HG03521 (cell line): ENCODE measurements around the gene GAS5.
"Not testable (repeated sequence)": the region's sequence is repeated elsewhere in the genome, so short reads cannot be mapped to it uniquely, and the experiment has no call there.

Experiments
- ATAC-seq: cut with Tn5 transposase; IDR thresholded peaks from one replicate; pipeline ENCODE4 v1.9.1; 2021; ENCODE audit warnings: mild to moderate bottlenecking, moderate library complexity; ENCODE audit not compliant: unreplicated experiment

The GAS5 gene

GRCh38 chr1:173870252-173871075 lies 2.7 kb upstream of the GAS5 start:
- ATAC-seq: peak; percentile 19

DNA sequence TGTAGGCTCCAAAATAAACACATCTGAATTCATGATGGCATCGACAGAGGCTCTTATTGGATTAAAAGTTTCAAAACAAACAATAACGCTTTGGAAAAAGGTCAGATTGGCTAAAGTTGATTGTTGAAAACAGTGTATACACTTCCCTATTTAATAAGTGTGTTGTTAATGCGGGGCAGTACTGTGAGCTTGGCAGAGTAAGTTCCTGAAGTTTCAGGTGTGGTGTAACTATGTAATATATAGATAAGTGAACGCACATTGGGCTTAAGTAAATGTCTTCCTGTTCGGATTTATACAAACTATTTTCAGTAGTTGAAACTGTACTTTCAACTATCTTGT lies 1.2 kb upstream of the GAS5 start:
- ATAC-seq: no peak

- peak; percentile 45 for ATAC-seq
Observed at GRCh38 chr1:173868266-173869020, 654 bp upstream of the GAS5 start, which contains the start of gene ZBTB37. Gene ZBTB37, plus strand, starts transcription at chr1:173868380. Its CDS starts 1,846 bp downstream, at chr1:173870226.

DNA sequence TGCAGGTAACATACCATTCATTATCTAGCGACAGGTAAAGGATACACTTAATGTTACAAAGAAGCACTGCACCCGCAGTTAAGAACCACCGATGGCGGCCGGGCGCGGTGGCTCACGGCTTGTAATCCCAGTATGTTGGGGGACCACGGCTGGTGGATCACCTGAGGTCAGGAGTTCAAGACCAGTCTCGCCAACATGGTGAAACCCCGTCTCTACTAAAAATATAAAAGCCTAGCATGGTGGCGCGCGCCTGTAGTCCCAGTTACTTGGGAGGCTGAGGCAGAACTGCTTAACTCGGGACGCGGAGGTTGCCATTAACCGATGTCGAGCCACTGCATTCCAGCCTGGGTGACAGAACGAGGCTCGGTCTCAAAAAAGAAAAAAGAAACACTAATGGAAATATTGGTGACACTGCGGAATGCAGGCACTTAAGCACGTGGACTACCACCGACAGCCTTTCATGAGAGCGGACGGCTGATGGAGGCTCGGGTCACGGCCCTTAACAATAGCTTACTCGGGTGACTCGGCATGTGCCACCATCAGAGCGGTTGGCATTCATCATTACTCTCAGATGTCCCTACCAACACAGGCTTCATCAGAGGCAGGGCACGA lies 542 bp downstream of the GAS5 start:
- no peak for ATAC-seq

DNA sequence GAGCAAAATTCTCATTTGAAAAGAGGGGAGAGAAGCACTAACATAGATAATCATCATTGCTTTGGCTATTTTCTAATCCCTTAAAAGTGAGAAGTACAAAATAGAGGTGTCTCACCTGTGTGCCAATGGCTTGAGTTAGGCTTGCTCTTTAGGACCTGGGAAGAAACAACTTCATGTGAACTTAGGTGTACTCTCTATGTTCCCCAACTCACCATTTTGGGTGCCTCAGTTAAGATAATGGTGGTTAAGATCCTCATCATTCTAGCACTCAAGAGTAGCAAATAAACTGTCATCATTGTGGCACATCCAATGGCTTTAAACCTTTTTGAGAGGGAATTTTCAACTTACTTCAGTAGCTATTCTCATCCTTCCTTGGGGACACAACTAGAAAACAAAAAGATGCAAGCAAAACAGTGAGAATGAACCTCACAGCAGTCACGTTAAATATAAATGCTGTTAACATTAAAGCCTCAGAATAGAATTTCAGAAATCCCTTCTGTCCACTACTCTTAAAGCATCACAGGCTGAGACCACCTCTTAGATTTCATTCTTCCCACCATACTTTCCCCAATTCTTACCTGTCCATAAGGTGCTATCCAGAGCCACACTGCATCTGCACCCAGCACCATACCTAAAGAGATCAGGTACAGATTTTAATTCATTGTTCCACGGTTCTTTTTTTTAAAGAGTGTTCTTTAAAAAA lies 1.2 kb downstream of the GAS5 start:
- no peak for ATAC-seq

DNA sequence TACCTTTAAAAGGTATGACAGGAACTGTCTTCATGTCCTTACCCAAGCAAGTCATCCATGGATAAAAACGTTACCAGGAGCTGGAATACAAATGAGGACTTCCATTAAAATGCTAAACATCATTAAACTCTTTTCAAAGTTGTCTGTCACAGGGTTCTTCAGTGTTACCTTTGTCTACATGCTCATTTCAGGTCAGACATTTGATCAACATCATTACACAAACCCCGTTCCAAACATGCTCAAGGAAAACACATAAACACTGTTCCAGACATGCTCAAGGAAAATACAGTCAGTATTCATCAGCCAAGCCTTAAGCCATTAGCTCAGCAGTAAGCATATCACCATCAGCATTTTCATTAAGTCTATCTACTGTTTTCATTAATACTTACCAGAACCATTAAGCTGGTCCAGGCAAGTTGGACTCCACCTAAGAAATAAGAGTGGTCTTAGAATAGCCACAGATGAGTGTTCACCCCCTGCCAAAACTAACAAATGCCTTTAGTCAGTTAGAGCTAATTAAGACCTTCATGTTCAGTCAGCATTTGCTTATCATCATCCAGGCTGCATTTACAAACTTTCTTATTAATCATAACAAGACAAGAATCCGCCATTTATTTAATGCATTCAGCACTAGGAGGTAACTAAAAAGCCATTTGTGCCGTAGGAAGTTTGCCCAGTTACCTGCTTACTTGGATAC lies 2.2 kb downstream of the GAS5 start:
- no peak for ATAC-seq

GRCh38 chr1:173864179-173864867 lies 3.5 kb downstream of the GAS5 start:
- ATAC-seq: no peak

DNA sequence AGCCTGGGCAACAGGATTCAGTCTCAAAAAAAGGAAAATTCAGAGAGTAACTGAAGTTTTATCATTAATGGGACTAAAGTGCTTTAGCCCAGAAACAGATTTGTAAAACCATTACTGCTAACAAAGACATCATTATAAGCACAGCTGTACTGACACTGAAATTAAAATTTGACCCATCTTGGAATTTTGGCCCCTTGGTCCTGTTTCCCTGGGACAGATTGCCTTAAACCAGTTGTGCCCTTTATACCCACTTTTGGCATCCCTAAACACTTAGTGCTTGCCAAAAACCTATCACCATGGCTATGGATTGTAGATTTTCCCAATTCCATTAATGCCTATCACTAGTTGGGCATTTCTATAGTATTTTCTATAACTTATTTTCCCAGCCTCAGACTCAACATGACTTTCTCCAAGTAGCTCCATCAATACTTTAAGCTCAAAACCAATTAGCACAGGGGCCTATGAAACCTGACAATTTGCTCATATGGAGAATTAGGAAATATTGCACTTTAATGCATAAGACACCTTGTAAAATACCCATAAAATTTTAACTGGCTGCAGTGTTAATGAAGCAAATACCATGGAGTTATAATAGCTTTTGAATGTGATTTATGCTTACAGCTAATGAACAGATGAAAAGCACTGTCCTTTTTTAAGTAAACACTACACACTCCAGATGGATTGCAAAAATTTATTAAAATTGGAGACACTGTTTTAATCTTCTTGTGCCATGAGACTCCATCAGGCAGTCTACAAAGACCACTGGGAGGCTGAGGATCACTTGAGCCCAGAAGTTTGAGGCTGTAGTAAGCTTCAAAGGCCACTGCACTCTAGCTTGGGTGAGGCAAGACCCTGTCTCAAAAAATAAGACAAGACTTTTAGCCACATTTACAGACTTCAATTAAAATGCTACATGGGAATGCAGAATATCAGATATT lies 4.3 kb downstream of the GAS5 start:
- no peak for ATAC-seq

DNA sequence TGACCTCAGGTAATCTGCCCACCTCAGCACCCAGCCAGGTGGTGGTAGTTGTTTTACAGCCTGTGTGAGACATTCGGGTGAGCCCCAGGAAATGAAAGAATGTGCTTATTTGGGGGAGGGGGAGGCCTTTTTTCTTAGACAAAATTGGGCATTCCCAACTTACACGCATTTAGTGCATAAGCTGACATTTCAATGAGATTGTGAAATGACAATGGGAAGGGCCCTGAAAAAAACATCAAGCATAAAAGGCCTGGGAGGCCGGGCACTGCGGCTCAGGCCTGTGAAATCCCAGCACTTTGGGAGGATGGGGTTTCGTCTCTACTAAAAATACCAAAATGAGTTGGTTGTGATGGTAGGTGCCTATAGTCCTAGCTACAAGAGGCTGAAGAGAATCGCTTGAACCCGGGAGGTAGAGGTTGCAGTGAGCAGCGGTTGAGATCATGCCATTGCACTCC lies 5.0 kb downstream of the GAS5 start:
- no peak for ATAC-seq

- ATAC-seq: not testable (repeated sequence)
Observed at GRCh38 chr1:173862146-173862768, 5.5 kb downstream of the GAS5 start.

- ATAC-seq: no peak
Observed at GRCh38 chr1:173861731-173862145, 6.1 kb downstream of the GAS5 start.

DNA sequence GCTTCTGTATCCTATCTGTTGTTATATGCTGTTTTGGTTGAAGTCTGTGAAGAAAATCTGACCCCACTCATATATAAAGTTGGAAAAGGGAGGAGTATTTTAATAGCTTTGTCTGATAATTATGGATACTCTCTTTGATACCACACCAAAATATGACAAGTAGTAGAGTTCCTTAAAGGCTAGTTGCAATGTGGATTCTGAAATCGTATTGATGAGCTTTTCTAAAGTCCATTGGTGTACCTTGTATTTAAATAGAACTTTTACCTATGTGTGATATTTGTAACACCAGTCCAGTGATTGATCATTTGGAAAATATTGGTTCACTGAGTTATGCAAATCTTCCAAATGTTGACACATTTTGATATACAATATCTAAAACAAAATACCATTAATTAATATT lies 7.7 kb downstream of the GAS5 start:
- no peak for ATAC-seq

DNA sequence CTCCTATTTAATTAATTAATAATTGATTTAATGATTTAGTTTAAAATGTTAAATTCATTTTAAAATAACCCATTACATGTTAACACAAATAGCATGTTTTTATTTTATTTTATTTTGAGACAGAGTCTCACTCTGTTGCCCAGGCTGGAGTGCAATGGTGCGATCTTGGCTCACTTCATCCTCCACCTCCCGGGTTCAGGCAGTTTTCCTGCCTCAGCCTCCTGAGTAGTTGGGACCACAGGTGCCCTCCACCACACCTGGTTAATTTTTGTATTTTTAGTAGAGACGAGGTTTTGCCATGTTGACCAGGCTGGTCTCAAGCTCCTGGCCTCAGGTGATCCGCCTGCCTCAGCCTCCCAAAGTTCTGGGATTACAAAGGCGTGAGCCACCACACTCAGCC lies 8.2 kb downstream of the GAS5 start:
- ATAC-seq: not testable (repeated sequence)

- ATAC-seq: no peak
Observed at GRCh38 chr1:173857363-173857917, 10.3 kb downstream of the GAS5 start.

DNA sequence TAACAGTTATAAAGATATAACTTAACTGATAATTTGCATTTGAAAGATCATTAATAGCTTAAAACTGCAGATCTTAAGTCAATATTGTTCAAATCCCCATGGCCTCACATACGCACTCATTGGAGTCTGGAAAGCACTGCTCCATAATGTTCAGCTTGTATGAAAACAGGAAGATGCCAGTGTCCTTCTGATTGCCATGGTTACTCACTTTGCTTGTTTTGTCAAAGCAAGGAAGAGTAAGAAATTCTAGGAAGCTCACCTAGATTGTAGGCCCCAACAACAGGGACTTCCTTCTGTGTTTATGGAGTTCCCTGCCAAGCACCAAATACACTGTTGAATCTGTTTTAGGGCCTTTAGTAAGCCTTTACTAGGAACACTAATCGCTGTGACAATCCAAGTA lies 10.9 kb downstream of the GAS5 start:
- no peak for ATAC-seq

- no peak for ATAC-seq
Observed at GRCh38 chr1:173856014-173856413, 11.8 kb downstream of the GAS5 start.

GRCh38 chr1:173853074-173853473 lies 14.7 kb downstream of the GAS5 start:
- ATAC-seq: no peak

GRCh38 chr1:173852105-173852504 lies 15.7 kb downstream of the GAS5 start:
- no peak for ATAC-seq
